ENCODE measurements around the gene AQP5.

Gene AQP5

GRCh38 chr12:49932533-49933130 is 29.0 kb upstream of the AQP5 start:
- DNase-seq (ENCODE audit: low read depth): no peak

DNA sequence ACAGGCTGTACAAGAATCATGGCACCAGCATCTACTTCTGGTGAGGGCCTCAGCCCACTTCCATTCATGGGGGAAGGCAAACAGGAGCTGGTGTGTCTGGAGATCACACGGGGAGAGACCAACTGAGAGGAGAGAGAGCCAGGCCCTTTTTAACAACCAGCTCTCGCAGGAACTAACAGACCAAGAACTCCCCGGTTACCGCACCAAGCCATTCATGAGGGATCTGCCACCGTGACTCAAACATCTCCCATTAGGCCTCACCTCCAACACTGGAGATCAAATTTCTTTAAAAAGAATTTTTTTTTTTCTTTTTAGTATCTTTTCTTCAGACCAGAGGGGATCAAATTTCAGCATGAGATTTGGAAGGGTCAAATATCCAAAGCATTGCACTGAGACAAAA is 27.9 kb upstream of the AQP5 start:
- DNase-seq (ENCODE audit: low read depth): no peak

GRCh38 chr12:49934505-49934904 is 27.2 kb upstream of the AQP5 start:
- DNase-seq (ENCODE audit: low read depth): no peak

DNA sequence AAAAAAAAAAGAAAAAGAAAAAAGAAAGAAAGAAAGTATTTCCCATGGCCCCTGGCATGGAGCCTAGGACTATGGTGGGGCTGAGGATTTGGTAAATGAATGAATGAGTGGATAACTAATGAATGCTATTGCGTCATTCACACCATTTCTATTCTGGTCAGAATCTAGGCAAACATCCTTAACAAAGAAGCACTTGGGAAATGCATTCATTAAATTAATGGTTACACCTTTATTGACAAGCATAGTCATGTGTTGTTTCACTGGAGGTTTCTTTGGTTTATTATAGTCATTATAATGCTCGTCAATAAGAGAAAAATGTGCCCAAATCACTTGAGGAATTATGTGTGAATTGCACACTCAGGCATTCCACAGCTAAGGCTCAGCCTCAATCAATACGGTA is 24.7 kb upstream of the AQP5 start:
- no peak for DNase-seq (ENCODE audit: low read depth)

DNA sequence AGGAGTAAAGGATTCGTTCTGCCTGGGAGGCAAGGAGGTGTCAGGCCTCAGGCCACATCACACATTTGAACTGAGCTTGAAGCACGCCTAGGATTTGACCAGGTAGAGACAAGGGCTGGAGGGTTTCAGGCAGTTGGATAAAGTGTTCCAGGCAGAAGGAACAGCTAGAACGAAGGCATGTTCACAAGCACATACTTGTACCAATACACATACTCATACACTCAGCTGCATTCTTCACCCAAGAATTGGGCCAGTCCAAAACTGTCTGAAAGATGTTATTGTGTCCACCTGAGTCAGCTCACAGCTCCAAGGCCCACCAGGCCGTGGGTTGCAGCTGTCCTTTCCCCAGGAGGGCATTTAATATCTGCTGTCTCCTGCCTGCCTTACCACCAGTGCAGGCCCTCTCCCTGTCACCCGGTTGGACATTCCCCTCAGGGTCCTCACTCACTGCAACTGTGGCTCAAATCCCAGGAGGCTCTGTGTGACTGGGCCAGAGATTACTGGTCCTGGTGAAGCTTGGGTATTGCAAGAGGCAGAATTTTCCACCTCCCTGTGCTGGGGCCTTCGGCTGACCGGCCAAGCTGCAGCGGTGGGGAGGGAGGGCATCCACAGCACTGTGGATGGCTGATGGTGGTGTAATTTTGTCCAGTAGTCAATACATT is 23.9 kb upstream of the AQP5 start:
- DNase-seq (ENCODE audit: low read depth): no peak

DNA sequence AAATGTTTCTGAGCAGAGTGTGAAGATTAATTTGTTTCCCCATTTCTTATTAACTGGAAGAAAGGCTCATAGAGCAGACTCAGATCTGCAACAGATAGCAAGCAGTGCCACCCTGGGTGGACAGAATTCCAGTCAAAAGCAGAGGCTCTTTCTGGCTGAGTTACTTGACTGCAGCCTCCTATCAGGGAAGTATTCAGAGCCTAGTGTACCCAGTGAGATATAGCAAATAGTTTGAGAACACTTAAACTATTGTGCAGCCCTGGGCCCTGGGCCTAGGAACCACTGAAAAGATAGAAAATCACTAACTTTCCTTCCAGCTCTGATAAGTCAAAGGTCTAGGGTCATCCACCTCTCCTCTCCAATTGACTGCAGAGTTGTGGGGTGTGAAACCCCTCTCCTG is 22.4 kb upstream of the AQP5 start:
- DNase-seq (ENCODE audit: low read depth): no peak

DNA sequence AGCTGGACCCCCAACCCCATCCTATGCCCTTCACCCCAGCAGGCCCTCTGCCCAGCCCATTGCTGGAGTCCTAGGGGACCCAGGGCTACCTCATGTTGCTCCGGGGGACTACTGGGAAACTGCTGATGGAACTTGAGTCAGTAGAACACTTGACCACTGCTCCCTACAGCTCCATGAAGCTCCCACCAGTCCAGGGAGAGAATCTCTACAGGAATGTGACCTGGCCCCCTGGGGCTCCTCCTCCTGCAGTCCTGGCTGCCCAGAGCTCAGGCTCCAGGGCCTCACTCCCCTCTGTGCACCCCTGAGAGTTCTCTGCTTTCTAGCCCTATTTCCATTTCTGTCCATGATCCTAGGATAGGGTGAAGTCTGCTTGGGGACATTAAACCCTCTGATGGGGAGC is 22.0 kb upstream of the AQP5 start:
- no peak for DNase-seq (ENCODE audit: low read depth)

DNA sequence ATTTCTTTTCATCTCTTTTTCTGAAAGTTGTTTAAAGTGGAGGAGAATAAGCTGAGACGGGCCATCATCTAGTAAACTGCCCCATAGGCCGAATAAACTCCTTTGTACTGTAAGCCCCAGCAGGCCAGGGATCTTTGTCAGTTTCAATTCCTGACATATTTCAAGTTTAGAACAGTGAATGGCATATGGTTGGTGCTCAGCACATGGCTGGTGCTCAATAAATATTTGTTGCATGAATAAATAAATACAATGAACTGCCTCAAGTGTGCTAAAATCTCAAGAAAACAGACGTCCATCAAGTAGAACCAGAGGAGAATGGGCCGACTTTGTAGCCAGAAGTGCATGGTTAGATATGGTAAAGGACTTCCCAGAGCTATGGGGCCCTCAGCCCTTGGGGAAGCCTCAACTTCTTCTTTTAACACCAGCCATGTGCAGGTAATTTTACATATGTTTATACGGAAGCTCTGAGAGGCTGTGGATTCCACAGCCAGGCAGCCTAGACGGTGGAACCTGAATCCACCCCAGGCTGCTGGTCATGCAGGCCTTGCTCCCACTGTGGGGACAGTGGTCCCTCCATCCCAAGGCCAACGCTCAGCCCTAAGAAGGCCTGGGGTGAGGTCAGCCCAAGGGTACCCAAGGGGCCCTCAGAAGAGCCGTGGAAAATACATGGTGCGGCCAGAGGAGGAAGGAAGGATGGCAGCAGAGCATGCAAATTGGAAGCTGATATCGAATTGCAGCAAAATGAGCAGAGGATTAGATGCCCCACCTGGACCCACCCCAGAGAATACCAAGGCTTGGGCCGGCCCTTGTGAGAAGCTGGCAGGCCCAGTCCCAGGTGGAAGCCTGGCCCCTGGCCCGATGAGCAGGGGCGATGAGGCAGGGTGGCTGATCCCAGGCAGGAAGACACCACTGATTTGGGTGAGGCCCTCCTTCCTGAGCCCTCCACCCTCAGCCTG is 19.8 kb upstream of the AQP5 start:
- no peak for DNase-seq (ENCODE audit: low read depth)

DNA sequence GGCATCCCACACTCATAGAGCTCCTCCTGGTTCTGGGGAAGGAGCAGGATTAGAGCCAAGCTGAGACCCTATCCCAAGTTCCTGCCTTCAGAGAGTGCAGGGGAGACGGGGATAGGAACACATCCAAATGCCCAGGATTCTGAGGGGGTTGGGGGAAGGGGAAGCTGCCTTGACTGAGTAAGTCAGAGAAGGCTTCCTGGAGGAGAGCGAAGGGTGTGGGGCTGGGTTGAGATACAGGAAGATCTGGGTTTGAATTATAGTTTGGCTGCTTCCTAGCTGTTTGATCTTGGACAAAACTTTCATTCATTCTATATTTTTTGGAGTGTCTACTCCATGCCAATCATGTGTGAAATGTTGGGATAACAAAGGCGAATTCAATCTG is 19.2 kb upstream of the AQP5 start:
- no peak for DNase-seq (ENCODE audit: low read depth)

GRCh38 chr12:49942921-49943624 is 18.6 kb upstream of the AQP5 start:
- DNase-seq (ENCODE audit: low read depth): no peak

GRCh38 chr12:49943625-49943960 is 18.1 kb upstream of the AQP5 start:
- DNase-seq (ENCODE audit: low read depth): no peak

GRCh38 chr12:49944046-49944445 is 17.6 kb upstream of the AQP5 start:
- no peak for DNase-seq (ENCODE audit: low read depth)

DNA sequence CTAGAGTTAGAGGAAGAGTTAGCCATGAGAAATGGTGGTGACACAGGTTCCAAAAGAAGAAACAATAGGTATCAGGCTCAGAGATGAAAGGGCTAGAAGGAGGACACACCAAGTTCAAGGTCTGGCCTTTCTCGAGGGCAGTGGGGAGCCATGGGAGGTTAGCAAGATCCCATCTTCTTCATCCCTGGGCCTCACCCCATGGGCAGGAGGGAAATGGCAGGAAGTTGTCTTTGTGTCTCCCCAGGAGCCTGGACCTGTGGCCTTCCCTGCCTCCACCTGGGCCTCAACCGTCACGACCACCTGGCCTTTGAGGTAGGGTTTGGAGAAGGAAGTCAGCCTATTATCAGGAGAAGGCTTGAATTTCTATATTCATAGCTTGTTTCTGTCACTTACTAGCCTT is 17.0 kb upstream of the AQP5 start:
- no peak for DNase-seq (ENCODE audit: low read depth)

- DNase-seq (ENCODE audit: low read depth): peak; percentile 76
Observed at GRCh38 chr12:49945394-49946080, 16.1 kb upstream of the AQP5 start.

GRCh38 chr12:49946086-49946485 is 15.6 kb upstream of the AQP5 start:
- no peak for DNase-seq (ENCODE audit: low read depth)

GRCh38 chr12:49946497-49946896 is 15.2 kb upstream of the AQP5 start:
- no peak for DNase-seq (ENCODE audit: low read depth)

DNA sequence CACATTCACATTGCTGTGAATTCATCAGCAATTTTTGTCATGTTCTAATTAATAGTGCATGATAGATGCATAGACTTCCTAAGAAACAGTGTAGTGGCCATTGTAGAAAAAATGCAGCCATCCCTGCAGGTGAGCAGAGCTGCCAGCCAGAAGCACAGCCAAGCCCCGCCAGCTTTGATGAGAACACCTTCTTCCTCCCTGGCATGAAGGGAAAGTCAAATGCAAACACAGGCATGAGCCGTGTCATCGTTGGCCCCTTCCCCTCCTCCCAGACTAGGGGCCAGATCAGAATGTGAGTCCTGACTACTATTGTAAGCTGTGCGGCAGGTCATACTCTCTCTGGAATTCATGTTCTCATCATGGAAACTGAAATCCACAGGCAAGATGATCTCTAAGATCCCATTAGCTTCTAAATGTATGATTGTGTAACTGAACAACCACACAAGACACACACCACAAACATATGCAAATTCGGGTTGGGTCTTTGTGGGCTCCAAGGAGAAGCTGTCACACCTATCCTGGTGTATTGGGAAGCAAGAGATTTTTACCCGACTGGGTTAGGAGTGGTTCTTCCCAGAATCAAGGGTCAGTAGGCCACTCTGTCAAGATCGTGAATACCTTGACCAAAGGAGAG is 14.0 kb upstream of the AQP5 start:
- no peak for DNase-seq (ENCODE audit: low read depth)

GRCh38 chr12:49948866-49949845 is 12.5 kb upstream of the AQP5 start:
- no peak for DNase-seq (ENCODE audit: low read depth)

GRCh38 chr12:49949866-49950265 is 11.8 kb upstream of the AQP5 start:
- no peak for DNase-seq (ENCODE audit: low read depth)
